WTC11 (cell line): ENCODE measurements around the gene AMMECR1L.

ENCODE experiments used
- CBFB ChIP-seq: sonication (generic); formaldehyde crosslinking; IDR thresholded peaks from 2 replicates; pipeline ENCODE4 v1.8.1; 2022; ENCODE audit warnings: mild to moderate bottlenecking, low read depth, missing genetic modification reagents
- CTCF ChIP-seq: fragments of 200-600 bp; IDR thresholded peaks from 2 replicates; pipeline ENCODE4 v1.8.0; 2022; ENCODE audit warnings: antibody characterized with exemption
- E2F1 ChIP-seq: sonication (generic); formaldehyde crosslinking; IDR thresholded peaks from 2 replicates; pipeline ENCODE4 v1.8.0; 2022; ENCODE audit warnings: mild to moderate bottlenecking, missing genetic modification reagents
- GTF2I ChIP-seq: fragments of 250-450 bp; sonication (Bioruptor Pico); conservative IDR thresholded peaks from 2 replicates; pipeline ENCODE4 v1.4.0; 2021; ENCODE audit warnings: mild to moderate bottlenecking
- JUN ChIP-seq: sonication (generic); formaldehyde crosslinking; IDR thresholded peaks from 2 replicates; pipeline ENCODE4 v1.8.0; 2023; ENCODE audit warnings: mild to moderate bottlenecking, missing genetic modification reagents
- NFYB ChIP-seq: sonication (generic); formaldehyde crosslinking; conservative IDR thresholded peaks from 2 replicates; pipeline ENCODE4 v1.8.0; 2022; ENCODE audit warnings: low read depth, missing genetic modification reagents
- RORB ChIP-seq: fragments of 250-450 bp; sonication (Bioruptor Pico); IDR thresholded peaks from 2 replicates; pipeline ENCODE4 v1.9.0; 2021; ENCODE audit warnings: mild to moderate bottlenecking
- ZBTB21 ChIP-seq: sonication (generic); formaldehyde crosslinking; IDR thresholded peaks from 2 replicates; pipeline ENCODE4 v1.8.1; 2023; ENCODE audit warnings: mild to moderate bottlenecking, missing genetic modification reagents, borderline replicate concordance
- ZBTB43 ChIP-seq: sonication (generic); formaldehyde crosslinking; IDR thresholded peaks from 2 replicates; pipeline ENCODE4 v1.8.1; 2023; ENCODE audit warnings: mild to moderate bottlenecking, missing genetic modification reagents
- ZNF532 ChIP-seq: fragments of 250-450 bp; sonication (Bioruptor Pico); IDR thresholded peaks from 2 replicates; pipeline ENCODE4 v1.9.0; 2021; ENCODE audit warnings: mild to moderate bottlenecking, borderline replicate concordance

- TF ChIP-seq CTCF (no peak), NFYB (CRISPR knock-in tag) (no peak), GTF2I (no peak), ZBTB21 (CRISPR knock-in tag) (no peak), E2F1 (CRISPR knock-in tag) (no peak), ZBTB43 (no peak), JUN (CRISPR knock-in tag) (no peak), ZNF532 (CRISPR knock-in tag) (no peak), RORB (CRISPR knock-in tag) (no peak), CBFB (CRISPR knock-in tag) (no peak)
Observed at GRCh38 chr2:127879899-127880298, 5.9 kb downstream of the AMMECR1L start.
